Activated naive CD4-positive, alpha-beta T cell treated with anti-CD3 and anti-CD28 coated beads, Interleukin-2, amount 50 U/mL, for 24 hours (primary cell): Measurements from ENCODE around the gene RBKS.
A peak's percentile ranks its signal among the peaks of the same experiment; 100 is the strongest.

Experiments
- H3K27ac Mint-ChIP-seq: one replicate; pipeline ENCODE4 v1.8.0; 2021; ENCODE audit warnings: mild to moderate bottlenecking, mixed read lengths
- H3K27me3 Mint-ChIP-seq: one replicate; pipeline ENCODE4 v1.8.0; 2021; ENCODE audit warnings: mixed read lengths
- H3K36me3 Mint-ChIP-seq: one replicate; pipeline ENCODE4 v1.8.0; 2021; ENCODE audit warnings: mixed read lengths
- H3K4me1 Mint-ChIP-seq: one replicate; pipeline ENCODE4 v1.8.0; 2021; ENCODE audit warnings: mixed read lengths
- H3K4me3 Mint-ChIP-seq: one replicate; pipeline ENCODE4 v1.8.0; 2021; ENCODE audit warnings: mild to moderate bottlenecking, mixed read lengths
- H3K9me3 Mint-ChIP-seq: one replicate; pipeline ENCODE4 v1.8.0; 2021; ENCODE audit warnings: mixed read lengths

The RBKS gene

DNA sequence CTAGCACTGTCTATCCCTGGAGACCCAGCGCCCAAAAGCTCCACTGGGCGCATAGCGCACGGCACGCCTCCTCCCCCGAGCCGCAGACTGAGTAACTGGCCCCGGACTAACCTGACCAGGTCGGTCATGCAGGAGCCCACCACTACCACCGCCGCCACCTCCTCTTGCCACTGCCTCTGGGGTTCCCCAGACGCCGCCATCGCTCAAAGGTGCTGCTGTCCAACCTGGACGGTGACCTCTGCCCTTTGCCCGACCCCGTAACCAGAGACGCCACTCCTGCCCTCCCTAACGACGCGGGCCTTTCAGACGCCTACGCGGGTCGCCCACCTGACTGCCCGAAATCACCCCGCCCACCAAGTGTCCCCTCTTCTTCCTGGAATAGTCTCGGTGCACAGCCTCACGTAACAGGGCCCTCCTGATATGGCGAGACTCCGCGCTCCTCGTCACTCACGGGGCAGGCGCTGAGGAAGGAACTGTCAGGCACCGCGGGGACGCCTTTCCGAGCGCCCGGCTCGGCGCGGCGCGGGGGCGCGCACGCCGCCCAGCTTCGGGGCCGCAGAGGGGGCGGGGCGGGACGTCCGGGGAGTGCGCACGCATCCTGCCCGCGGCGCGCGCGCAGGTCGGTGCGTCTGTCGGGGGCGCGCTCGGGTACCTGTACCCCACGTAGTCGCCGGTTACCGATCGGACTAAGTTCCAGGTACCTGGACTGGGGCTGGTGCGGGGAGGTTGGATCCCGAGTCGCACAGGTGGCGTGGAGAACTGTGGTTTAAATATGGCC lies at the start of gene RBKS, which contains the start of gene BABAM2:
Gene RBKS (minus strand): TSS at position 242 of the 778 bp plus-strand sequence. CDS start 42 bp downstream, at position 200.
Gene BABAM2 (plus strand): TSS at position 584 of the 778 bp plus-strand sequence. CDS start 3,828 bp downstream, outside the sequence.
- no peaks in the 10 kb centered on the region for H3K27me3 Mint-ChIP-seq
- H3K9me3 Mint-ChIP-seq: no peaks in the 10 kb centered on the region
- H3K36me3 Mint-ChIP-seq: peaks cover 8% of the 10 kb centered on the region
- peaks cover 56% of the 10 kb centered on the region for H3K4me1 Mint-ChIP-seq
- H3K27ac Mint-ChIP-seq: peak within 1 kb of the TSS; percentile 100
- H3K4me3 Mint-ChIP-seq: peak within 1 kb of the TSS; percentile 97

DNA sequence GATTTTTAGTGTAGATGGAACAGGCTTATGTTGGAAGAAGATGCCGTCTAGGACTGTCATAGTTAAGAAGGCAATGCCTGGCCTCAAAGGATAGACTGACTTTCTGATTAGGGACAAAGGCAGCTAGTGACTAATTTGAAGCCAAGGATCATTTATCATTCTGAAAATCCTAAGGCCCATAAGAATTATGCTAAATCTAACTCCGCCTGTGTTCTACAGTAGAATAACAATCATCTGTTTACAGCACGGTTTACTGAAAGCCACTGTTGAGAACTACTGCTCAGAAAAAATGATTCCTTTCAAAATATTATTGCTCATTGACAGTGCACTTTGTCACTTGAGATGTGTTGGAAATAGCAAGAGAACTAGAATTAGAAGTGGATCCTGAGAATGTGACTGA lies 44.8 kb upstream of the RBKS start:
- peaks cover 15% of the 10 kb centered on the region for H3K36me3 Mint-ChIP-seq
- no peak overlapping the region for H3K4me3 Mint-ChIP-seq
- H3K4me1 Mint-ChIP-seq: peaks cover 11% of the 10 kb centered on the region
- H3K9me3 Mint-ChIP-seq: no peaks in the 10 kb centered on the region
- H3K27ac Mint-ChIP-seq: no peak overlapping the region
- no peaks in the 10 kb centered on the region for H3K27me3 Mint-ChIP-seq

DNA sequence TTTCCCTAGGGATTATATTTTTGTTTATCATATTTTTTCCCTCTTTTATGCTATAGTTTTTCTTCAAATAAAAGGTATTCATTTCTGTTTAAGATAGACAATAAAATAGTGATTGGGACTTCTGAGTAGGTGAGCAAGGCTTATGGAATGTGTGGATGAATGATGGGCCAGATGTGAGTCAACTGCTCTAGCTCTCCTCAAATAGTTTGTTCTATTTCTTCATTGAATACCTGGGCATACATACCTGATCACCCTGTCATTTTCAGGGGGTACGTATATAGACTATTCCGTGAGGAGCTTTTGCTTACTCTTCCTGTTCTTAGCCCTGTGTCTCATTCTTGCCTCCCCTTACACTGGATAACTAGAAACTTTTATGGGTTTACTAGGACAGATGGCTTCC lies 42.2 kb upstream of the RBKS start:
- H3K36me3 Mint-ChIP-seq: peaks cover 18% of the 10 kb centered on the region
- H3K9me3 Mint-ChIP-seq: no peaks in the 10 kb centered on the region
- no peaks in the 10 kb centered on the region for H3K27me3 Mint-ChIP-seq
- no peak overlapping the region for H3K27ac Mint-ChIP-seq
- peaks cover 5% of the 10 kb centered on the region for H3K4me1 Mint-ChIP-seq
- H3K4me3 Mint-ChIP-seq: no peak overlapping the region

DNA sequence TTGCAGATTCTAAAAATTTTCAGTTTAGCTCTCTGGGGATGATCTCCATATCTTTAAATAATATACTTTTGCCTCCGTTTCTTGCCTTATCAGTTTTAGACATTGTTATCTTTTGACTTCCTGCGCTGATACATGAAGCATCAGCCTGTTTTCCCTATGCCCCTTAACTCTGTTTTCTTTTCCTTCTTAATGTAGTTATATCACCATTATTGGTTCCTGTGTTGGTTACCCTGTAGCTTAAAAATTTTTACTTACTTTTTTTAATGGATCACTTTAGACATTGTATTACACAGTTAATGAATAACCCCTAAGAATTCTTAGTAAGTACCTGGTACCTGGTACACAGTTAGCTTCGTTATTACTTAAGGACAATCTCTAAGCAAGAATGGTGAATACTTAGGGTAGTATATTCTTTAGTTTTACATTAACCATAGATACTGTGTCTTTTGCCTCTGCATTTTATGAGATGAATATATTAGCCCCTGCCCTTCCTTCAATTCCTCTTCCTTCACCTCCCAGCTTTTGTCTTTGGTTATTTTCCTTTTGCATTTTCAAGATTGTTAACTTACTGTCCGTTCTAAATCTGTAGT lies 41.3 kb upstream of the RBKS start:
- Mint-ChIP-seq H3K4me1 (peaks cover 1% of the 10 kb centered on the region), H3K36me3 (peaks cover 21% of the 10 kb centered on the region), H3K4me3 (no peak overlapping the region), H3K27ac (no peak overlapping the region), H3K9me3 (no peaks in the 10 kb centered on the region), H3K27me3 (no peaks in the 10 kb centered on the region)

DNA sequence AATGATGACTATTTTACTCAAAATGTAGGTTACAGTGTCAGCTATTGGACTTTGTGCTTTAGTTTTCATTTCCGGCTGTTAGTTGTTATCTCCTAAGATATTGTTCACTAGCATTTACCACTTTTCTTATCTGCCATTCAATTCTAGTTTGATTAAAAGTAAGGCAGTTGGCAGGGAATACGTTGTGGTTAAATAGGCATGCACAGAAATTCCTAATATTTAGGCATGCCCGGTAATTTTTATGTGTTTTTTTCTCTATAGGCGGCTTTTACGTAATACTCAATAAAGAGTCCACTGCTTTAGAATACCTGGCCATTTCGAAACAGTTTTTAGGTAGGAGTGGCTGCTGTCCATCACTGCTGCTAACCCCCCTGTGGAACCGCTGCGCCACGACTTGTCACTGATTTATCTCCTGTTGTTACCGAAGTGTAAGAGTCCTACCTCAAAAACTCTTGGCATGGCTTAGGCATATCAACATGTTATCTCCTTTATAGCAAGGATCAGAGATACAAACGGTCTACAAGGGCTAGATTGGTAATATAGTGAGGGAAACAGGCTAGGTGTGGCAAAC lies 39.8 kb upstream of the RBKS start:
- H3K36me3 Mint-ChIP-seq: peaks cover 31% of the 10 kb centered on the region
- no peak overlapping the region for H3K27ac Mint-ChIP-seq
- no peaks in the 10 kb centered on the region for H3K27me3 Mint-ChIP-seq
- peaks cover 15% of the 10 kb centered on the region for H3K4me1 Mint-ChIP-seq
- H3K4me3 Mint-ChIP-seq: no peak overlapping the region
- no peaks in the 10 kb centered on the region for H3K9me3 Mint-ChIP-seq

DNA sequence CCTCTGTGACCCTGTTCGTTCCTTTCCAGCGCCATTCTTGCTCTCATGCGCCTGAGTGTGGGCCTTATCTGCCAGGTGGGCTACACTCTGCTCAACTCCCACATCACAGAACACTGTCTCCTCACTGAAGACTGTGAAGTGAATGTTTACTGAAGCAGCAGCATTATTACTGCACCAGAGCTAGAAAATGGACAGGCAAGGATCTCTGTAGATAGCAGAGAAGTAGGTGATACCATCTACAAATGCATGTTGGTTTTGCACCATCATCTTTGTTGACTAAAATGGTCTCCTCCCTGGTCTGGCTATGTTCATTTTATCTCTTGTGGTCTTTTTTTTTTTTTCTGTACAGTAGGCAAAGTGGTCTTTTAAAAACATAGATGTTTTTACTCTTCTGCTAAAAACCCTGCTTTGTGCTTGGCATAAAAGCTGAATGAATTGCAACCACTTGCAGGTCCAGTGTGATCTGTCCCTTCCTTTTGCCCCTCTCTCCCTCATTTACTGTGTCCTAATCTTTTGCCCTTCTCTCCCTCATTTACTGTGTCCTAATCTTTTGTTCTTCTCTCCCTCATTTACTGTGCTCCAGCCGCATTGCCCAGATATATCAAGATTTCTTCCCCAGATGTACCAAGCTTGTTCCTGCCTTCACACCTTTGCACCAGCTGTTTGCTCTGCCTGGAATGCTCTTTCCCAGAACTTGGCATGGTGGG lies 35.7 kb upstream of the RBKS start:
- Mint-ChIP-seq H3K4me3 (no peak overlapping the region), H3K36me3 (peaks cover 26% of the 10 kb centered on the region), H3K27me3 (no peaks in the 10 kb centered on the region), H3K27ac (no peak overlapping the region), H3K9me3 (no peaks in the 10 kb centered on the region), H3K4me1 (peaks cover 21% of the 10 kb centered on the region)

DNA sequence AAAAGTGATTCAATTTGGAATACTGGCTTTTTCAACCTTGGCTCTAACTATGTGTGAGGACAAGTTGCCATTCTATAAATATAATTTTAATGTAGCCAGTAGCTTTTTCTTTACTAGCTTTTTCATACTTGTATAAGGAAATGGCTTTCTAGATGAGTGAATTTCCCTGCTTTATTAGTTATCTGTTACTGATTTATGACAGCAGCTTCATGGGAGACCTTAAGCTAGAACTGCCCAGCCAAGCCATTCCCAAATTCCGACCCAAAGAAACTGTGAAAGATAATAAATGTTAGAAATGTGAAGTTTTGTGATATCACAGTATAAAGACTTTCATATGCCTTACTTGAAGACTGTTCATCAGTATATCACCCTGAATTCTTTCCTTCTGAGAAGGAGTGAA lies 32.7 kb upstream of the RBKS start:
- Mint-ChIP-seq H3K4me3 (no peak overlapping the region), H3K27ac (no peak overlapping the region), H3K4me1 (peaks cover 48% of the 10 kb centered on the region)

DNA sequence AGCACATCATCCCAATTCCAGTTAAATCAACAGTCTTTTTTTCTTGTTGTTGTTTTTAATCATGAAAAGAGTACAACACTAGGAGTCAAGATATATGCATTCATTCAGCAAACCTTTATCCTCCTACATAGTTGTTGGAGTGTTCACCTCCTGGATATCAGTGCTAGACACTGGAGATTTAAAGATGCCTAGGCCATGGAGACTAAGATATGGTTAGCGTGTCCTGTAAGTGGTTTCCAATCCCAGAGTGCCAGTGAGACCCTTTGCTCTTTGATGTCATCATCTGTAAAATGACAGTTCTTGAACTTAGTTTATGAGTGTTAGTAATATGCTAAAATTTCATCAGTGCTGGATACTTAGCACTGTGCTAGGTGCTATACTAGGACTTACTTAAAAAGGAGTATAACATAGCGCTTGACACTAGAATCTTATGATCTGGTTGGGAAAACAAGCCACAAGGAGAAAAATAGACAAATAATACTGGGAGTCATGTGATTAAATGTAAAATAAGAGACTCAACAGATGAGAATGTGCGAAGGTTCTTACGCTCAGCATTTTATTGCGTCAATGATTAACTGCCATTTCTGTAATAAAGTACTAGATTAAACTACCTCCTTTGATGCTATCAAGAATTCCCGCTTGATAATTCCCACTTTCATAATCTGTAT lies 31.8 kb upstream of the RBKS start:
- Mint-ChIP-seq H3K4me3 (no peak overlapping the region), H3K9me3 (no peaks in the 10 kb centered on the region), H3K4me1 (peaks cover 48% of the 10 kb centered on the region), H3K36me3 (peaks cover 19% of the 10 kb centered on the region), H3K27me3 (no peaks in the 10 kb centered on the region), H3K27ac (no peak overlapping the region)

More for the DNA sequence above, 32.7 kb upstream of the RBKS start:
- peaks cover 22% of the 10 kb centered on the region for H3K36me3 Mint-ChIP-seq
- no peaks in the 10 kb centered on the region for H3K27me3 Mint-ChIP-seq
- H3K9me3 Mint-ChIP-seq: no peaks in the 10 kb centered on the region

DNA sequence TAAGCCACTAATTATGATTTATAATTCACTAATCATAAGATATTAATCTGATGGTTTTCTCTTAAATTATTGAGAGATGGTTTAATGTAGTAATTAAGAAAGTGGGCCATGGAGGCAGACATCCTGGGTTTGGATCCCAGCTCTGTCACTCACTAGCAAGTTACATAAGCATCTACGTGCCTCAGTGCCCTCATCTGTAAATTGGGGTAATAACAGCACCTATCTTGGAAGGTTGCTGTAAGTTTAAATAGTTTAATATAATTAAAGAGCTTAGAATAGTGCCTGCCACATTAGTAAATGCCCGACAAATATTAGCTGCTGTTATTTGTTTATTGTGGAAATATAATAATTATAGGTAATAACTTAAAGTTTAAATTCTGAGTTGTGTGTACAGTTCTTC lies 31.2 kb upstream of the RBKS start:
- Mint-ChIP-seq H3K9me3 (no peaks in the 10 kb centered on the region), H3K27me3 (no peaks in the 10 kb centered on the region), H3K27ac (no peak overlapping the region), H3K4me3 (no peak overlapping the region), H3K4me1 (peaks cover 46% of the 10 kb centered on the region), H3K36me3 (peaks cover 18% of the 10 kb centered on the region)

DNA sequence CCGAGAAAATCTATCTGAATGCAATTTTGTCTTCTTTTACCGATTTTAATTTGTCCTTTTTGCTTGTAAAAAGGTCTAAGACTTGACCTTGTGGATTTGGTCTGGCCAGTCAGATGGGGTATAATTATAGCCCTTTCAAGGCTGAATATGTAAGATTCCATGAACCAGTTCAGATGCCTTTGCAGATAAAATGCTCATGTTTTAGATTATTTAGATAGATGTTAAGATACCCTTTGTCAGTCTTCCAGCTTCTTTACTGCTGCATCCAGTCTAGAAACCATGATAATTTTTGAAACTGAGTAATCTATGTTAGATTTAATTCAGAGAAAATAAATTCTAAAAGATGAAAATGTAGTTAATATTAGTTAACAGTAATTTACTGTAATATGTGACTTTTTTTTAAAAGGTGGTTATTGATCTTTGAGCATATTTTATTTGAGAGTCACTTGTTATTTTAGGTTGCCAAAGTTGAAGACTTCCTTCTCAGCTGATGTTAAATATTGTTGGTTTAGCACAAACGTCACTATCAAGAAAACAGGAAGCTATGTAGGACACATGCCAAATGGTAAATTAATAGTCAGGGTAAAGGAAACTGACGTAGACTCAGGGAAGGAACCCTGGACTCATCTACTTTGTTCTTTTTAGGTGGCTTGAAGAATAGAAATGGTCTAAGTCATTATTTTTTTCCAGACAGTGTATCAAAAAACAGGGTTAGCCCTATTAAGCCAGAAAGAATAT lies 30.1 kb upstream of the RBKS start:
- Mint-ChIP-seq H3K27me3 (no peaks in the 10 kb centered on the region), H3K9me3 (no peaks in the 10 kb centered on the region), H3K4me1 (peaks cover 36% of the 10 kb centered on the region), H3K36me3 (peaks cover 11% of the 10 kb centered on the region), H3K27ac (no peak overlapping the region), H3K4me3 (peak overlapping the region; percentile 34)

DNA sequence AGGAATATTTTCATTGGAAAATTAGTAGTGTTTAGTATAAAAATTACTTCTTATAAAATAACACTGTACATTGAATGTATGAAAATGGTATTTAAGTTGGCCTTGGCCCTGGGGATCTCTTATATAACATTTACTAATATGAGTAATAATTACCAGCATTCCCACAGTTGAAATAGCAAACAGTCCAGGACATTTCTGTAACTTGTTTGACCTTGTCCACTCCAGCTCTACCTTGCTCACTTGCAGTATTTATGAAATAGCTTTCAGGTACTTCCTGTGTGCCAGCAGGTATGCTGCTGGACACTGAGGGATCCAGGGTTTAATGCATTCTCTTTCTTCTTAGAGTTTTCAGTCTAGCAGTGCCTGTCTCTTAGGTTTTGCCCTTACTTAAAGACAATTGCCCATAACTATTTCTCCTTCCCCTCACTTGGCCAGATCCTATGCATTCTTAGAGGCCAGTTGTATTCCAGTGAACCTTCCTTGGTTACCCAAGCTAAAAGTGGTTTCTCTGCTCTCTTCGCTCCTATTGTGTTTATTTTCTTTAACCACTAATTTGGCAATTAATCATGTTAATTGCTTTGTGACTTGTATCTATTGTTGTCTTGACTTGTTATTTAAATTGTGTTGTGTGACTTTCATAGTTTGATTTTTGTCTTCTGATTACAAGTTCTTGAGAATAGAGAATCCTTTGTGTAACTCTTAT lies 26.3 kb upstream of the RBKS start:
- Mint-ChIP-seq H3K27me3 (no peaks in the 10 kb centered on the region), H3K27ac (no peak overlapping the region), H3K4me3 (no peak overlapping the region), H3K36me3 (peaks cover 14% of the 10 kb centered on the region), H3K9me3 (no peaks in the 10 kb centered on the region), H3K4me1 (peaks cover 42% of the 10 kb centered on the region)

DNA sequence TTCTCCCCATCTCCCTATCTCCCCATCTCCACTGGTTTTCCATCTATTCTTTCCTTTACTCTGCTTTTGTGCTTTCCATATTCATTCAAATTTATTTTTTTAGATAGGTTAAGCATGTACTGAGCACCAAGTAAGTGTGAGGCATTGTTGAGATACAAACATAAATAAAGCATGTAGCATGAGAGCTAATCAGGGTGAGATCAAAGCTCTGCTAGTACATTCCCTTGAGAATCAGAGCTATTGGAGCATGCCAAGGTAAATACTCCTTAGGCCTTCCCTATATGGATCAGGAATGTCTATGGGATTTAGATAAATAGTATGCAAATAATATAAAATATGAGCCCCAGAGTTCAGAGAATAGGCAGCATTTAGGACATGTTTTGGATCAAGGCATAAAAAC lies 25.7 kb upstream of the RBKS start:
- no peak overlapping the region for H3K27ac Mint-ChIP-seq
- H3K27me3 Mint-ChIP-seq: no peaks in the 10 kb centered on the region
- no peak overlapping the region for H3K4me3 Mint-ChIP-seq
- H3K9me3 Mint-ChIP-seq: no peaks in the 10 kb centered on the region
- H3K36me3 Mint-ChIP-seq: peaks cover 16% of the 10 kb centered on the region
- H3K4me1 Mint-ChIP-seq: peaks cover 45% of the 10 kb centered on the region

DNA sequence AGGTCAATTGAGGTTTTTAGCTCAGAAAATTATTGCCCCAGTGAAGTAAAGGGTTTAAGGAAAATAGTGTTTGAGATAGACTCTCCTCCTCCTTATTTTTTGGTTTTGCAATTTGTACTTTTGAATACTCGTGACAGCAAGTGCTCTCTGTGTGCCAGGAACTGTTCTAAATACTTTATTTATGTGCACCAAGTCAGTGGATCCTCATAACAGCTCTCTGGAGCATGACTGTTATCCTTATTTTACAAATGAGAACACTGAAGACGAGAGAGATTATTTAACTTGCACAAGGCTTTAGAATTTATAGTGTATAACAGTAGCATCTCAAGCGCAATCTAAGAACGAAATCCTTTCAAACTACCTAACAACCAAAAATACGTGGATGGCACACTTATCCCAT lies 25.0 kb upstream of the RBKS start:
- no peak overlapping the region for H3K4me3 Mint-ChIP-seq
- H3K9me3 Mint-ChIP-seq: no peaks in the 10 kb centered on the region
- peaks cover 40% of the 10 kb centered on the region for H3K4me1 Mint-ChIP-seq
- no peak overlapping the region for H3K27ac Mint-ChIP-seq
- H3K27me3 Mint-ChIP-seq: no peaks in the 10 kb centered on the region
- H3K36me3 Mint-ChIP-seq: peaks cover 17% of the 10 kb centered on the region

DNA sequence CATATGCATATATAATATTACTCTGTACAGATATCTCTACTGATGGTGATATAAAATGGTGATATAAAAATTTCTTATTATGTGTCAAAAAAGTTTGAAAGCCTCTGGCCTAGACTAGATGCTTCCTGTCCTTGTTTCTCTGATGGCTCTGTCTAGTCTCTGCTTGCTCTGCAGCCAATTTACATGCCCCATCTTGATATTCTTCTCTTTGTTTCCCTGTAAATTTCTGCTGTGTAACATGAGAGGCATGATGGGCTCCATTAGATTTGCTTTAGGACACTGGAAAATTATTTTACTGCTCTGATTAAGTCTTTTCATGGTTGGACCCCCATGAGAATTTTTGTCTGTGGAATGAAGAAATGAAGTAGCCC lies 24.6 kb upstream of the RBKS start:
- H3K36me3 Mint-ChIP-seq: peaks cover 17% of the 10 kb centered on the region
- H3K4me3 Mint-ChIP-seq: no peak overlapping the region
- peaks cover 38% of the 10 kb centered on the region for H3K4me1 Mint-ChIP-seq
- H3K27ac Mint-ChIP-seq: no peak overlapping the region
- H3K27me3 Mint-ChIP-seq: no peaks in the 10 kb centered on the region
- no peaks in the 10 kb centered on the region for H3K9me3 Mint-ChIP-seq
